GM19395 (cell line): ENCODE measurements around the gene FOXN1.
"Not testable (repeated sequence)": the region's sequence is repeated elsewhere in the genome, so short reads cannot be mapped to it uniquely, and the experiment has no call there.

ENCODE experiments used
- ATAC-seq: cut with Tn5 transposase; IDR thresholded peaks from one replicate; pipeline ENCODE4 v1.9.1; 2021; ENCODE audit warnings: mild to moderate bottlenecking, moderate library complexity; ENCODE audit not compliant: unreplicated experiment

The FOXN1 gene

GRCh38 chr17:28499684-28500357 is 6.3 kb upstream of the FOXN1 start:
- ATAC-seq = no peak

- ATAC-seq = peak; percentile 53
These were observed 5.3 kb upstream of the FOXN1 start for GRCh38 chr17:28500712-28501379.

GRCh38 chr17:28501421-28502284 is 4.5 kb upstream of the FOXN1 start:
- ATAC-seq = peak; percentile 25

- no peak for ATAC-seq
These were observed 2.7 kb upstream of the FOXN1 start for GRCh38 chr17:28503420-28503819.

- ATAC-seq = no peak
These were observed 777 bp downstream of the FOXN1 start for GRCh38 chr17:28506763-28507487.

- ATAC-seq = no peak
These were observed 1.5 kb downstream of the FOXN1 start for GRCh38 chr17:28507567-28508203.

GRCh38 chr17:28508211-28508724 is 2.1 kb downstream of the FOXN1 start:
- ATAC-seq = no peak

GRCh38 chr17:28509789-28510188 is 3.6 kb downstream of the FOXN1 start:
- ATAC-seq = no peak

- no peak for ATAC-seq
These were observed 5.8 kb downstream of the FOXN1 start for GRCh38 chr17:28511858-28512461.

- no peak for ATAC-seq
These were observed 7.3 kb downstream of the FOXN1 start for GRCh38 chr17:28513476-28513875.

- ATAC-seq = no peak
These were observed 8.4 kb downstream of the FOXN1 start for GRCh38 chr17:28514561-28515002.

GRCh38 chr17:28515518-28515917 is 9.4 kb downstream of the FOXN1 start:
- no peak for ATAC-seq

- no peak for ATAC-seq
These were observed 12.0 kb downstream of the FOXN1 start for GRCh38 chr17:28518132-28518531.

GRCh38 chr17:28518578-28518977 is 12.4 kb downstream of the FOXN1 start:
- ATAC-seq = no peak

GRCh38 chr17:28519236-28519635 is 13.1 kb downstream of the FOXN1 start:
- no peak for ATAC-seq

GRCh38 chr17:28520687-28521086 is 14.5 kb downstream of the FOXN1 start:
- no peak for ATAC-seq

GRCh38 chr17:28521311-28522085 is 15.3 kb downstream of the FOXN1 start:
- ATAC-seq = no peak

- ATAC-seq = not testable (repeated sequence)
These were observed 16.1 kb downstream of the FOXN1 start for GRCh38 chr17:28522281-28522680.

GRCh38 chr17:28523186-28523585 is 17.0 kb downstream of the FOXN1 start:
- ATAC-seq = no peak
